COLO829 (cell line): ENCODE results near the gene NBL1.

ENCODE experiments used
- DNase-seq: peaks from one replicate; pipeline ENCODE4 v3.0.0; 2012; ENCODE audit warnings: low spot score

Gene NBL1, protein sequence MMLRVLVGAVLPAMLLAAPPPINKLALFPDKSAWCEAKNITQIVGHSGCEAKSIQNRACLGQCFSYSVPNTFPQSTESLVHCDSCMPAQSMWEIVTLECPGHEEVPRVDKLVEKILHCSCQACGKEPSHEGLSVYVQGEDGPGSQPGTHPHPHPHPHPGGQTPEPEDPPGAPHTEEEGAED

GRCh38 chr1:19643602-19644394 is at the start of gene NBL1:
Gene NBL1 (plus strand): TSS chr1:19644311. CDS start chr1:19655031, 10,720 bp downstream.
- no peak for DNase-seq

DNA sequence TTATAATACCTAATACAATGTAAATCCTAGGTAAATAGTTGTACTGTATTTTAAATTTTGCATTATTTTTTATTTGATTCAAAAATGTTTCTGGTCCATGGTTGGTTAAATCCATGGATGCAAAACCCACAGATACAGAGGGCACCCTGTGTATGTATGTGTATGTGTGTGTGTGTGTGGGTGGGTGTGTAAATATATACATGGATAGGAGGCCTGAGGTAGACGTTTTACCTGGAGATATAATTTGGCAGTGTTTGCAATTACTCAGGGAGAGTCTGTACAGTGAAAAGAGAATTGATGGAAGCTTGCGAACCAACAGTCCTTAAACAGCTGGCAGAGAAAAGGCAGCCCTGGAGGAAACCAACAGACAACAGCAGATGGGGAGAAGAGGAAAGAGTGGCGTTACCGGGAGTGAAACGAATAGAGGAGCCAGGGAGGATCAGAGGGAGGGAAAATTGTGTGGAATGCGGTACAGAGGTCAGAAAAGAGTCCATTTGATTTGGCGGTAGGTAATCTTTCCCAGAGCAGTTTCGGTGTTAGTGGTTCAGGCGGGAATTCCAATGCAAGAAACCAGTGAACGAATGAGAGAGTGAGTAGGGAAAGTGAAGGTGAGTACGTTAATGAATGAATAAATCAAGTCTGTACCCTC is 47.9 kb upstream of the NBL1 start:
- peak; percentile 31 for DNase-seq

GRCh38 chr1:19596714-19597495 is 47.2 kb upstream of the NBL1 start:
- DNase-seq: peak; percentile 97

- DNase-seq: peak; percentile 13
Observed at GRCh38 chr1:19597496-19598309, 46.4 kb upstream of the NBL1 start.

DNA sequence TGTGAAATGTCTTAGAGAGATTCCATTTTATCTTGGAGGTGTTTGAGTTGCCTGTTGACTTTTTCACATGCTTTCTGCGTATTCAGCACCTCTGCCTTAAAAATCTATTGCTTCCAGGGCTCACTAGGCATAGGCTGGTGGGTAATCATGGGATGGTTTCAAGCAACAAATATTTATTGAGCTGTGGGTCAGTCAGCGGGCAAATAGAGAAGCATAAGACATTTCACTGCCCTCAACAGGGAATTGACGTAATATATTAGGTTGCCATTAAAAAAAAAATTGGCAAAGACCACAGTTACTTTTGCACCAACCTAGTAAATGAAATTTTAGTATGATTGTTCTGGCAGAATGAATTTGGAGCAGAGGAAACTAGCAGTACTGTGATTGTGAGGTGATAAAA is 44.3 kb upstream of the NBL1 start:
- DNase-seq: no peak

GRCh38 chr1:19602486-19602885 is 41.6 kb upstream of the NBL1 start:
- DNase-seq: no peak

DNA sequence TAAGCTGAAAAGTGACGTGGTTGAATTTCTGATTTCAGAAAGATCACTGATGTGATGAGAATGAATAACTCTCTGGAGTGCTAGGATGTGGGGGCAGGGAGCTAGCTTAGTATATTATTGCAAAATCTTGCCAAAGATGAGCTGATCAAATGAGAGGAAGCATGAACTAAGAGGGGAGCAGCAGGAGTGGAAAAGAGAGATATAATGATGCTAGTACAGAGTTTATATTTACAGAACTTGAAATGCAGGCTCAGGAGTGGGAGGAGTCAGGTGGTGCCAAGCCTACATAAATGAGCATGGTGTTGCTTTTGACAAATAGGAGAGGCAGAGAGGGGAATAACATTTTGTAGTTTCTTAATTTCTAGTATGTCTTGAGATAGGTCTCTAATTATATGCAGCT is 38.1 kb upstream of the NBL1 start:
- no peak for DNase-seq

GRCh38 chr1:19606817-19607642 is 37.1 kb upstream of the NBL1 start:
- DNase-seq: peak; percentile 14

- no peak for DNase-seq
Observed at GRCh38 chr1:19608232-19608631, 35.9 kb upstream of the NBL1 start.

DNA sequence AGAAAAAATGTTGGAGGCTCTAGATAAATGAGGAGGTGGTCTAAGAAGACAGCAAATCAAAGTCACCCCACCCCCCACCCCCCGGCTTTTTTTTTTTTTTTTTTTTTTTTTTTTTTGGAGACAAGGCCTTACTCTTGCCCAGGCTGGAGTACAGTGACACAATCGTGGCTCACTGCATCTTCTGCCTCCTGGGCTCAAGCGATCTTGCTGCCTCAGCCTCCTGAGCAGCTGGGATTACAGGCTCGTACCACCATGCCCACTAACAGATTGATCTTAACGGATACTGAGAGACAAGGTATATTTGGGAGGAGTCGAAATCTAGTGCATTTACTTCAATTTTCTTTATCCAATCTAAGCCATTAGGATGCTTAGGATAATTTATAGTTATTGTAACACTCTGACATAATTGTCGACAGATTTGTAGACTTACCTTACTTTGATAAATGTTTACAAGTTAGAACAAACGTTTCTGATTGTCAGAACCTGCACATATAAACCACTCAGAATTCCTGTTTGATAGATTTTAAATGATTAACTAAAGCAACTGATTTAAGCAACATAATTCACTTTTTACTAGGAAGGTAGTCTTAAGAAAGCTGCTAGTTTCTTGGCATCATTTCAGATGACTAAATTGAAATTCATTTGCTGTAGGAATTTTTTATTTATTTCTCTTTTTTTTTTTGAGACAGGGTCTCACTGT is 33.7 kb upstream of the NBL1 start:
- DNase-seq: no peak

DNA sequence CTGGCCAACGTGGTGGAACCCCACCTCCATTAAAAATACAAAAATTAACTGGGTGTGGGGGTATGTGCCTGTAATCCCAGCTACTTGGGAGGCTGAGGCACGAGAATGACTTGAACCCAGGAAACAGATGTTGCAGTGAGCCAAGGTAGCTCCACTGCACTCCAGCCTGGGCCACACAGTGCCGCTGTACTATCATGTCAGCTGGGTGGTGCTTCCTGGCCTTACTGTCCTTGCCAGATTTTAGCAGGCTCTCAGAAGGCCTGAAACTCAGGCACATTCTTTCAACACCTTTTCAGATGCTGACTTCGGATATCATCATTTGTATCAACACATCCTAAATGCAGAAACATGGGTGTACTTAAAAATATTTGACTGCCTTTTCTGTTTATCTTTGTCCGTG is 31.6 kb upstream of the NBL1 start:
- DNase-seq: no peak

GRCh38 chr1:19613171-19613703 is 30.9 kb upstream of the NBL1 start:
- no peak for DNase-seq

DNA sequence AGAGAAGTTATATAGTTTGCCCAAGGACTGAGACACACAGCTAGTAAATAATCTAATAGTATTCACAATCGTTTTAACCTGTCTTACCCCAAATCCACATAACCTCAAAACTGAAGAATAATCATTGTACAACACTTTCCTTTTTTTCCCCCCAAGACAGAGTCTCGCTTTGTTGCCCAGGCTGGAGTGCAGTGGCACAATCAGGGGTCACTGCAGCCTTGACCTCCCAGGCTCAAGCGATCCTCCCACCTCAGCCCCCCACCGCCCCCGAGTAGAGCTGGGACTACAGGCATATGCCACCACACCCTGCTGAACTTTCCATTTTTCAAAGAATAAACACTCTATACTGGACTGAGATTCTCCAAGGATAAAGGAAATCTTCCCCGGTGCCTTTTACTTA is 28.7 kb upstream of the NBL1 start:
- no peak for DNase-seq

DNA sequence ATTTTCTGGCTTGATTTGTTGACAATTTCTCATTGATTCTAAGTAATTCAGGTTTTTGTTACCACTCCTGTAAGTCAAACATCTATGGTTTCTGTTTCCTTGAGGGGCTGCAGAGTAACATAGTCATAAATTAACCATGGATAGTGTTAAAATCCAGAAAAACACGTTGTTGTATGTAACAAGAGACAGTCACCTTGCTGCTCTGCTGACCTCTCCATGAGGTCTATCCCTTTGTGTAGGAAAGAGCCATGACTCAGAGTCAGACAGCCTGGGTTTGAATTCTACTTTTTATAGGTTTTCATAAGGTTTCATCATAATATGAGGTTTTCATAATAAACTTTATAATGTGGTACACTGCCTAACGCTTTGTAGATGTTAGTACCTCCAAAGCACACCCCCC is 27.6 kb upstream of the NBL1 start:
- no peak for DNase-seq

- no peak for DNase-seq
Observed at GRCh38 chr1:19617376-19617775, 26.7 kb upstream of the NBL1 start.

GRCh38 chr1:19618428-19618827 is 25.7 kb upstream of the NBL1 start:
- DNase-seq: no peak

DNA sequence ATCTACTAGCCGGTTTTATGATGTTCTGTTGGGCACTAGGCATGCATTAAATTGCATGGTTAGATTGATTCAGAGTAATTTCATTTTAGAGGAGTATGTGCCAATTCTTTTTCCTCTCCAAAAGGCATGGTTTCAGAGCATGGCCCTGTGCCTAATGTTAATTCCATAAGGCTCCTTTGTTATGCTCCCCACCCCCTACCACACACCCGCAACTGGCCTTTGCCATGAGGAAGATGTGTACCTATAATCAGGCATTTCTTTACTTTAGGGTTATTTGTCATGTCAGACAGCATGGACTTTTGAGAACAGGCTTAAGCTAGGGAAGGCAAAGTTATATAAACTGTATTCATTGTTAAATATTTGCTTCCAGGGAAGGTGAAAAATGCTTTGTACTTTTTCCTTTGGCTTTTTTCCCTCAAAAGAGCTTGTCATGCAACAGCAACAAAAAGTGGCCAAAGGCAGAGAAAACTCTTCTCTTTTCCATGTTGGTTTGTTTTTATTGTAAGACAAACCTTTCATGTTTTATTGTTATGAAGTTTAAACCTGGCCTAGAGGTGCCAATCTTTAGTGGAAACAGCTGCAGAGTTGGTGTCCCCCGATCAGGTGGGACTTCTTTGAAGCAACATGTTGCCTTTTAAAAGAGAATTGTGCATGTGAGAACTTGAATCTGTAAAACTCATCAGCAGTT is 24.3 kb upstream of the NBL1 start:
- no peak for DNase-seq

GRCh38 chr1:19620786-19621185 is 23.3 kb upstream of the NBL1 start:
- DNase-seq: no peak

GRCh38 chr1:19621274-19621950 is 22.7 kb upstream of the NBL1 start:
- DNase-seq: no peak
